PFSK-1 (cell line): ENCODE data around the gene GALNT18.

Experiments
- POLR2AphosphoS5 ChIP-seq: IDR thresholded peaks from 2 replicates; pipeline ENCODE4 v1.6.1; 2012; ENCODE audit warnings: low read depth, mild to moderate bottlenecking, control low read depth, low read length, moderate library complexity
- SIN3A ChIP-seq: IDR thresholded peaks from 2 replicates; pipeline ENCODE4 v1.6.1; 2012; ENCODE audit warnings: mild to moderate bottlenecking, low read length, moderate library complexity, borderline replicate concordance; ENCODE audit not compliant: insufficient read depth

DNA sequence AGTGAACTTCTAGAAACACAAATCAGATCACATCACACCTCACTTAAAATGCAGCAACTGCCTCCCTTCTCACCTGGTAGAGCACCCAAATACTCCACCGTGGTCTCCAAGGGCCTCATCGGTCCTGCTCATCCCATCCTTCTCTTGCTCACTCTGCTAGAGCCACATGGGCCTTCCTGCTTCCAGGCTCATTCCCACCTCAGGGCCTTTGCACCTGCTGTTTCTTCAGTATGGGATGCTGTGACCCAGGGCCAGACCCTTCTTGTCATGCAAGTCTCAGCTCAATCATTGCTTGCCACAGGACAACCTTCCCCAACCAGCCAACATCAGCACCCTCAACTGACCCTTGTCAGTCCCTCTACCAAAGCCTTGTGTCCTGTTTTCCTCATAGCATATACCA lies 124.9 kb downstream of the GALNT18 start:
- TF ChIP-seq POLR2AphosphoS5 (no peak), SIN3A (no peak)
